ENCODE measurements around the gene RFX1.

DNA sequence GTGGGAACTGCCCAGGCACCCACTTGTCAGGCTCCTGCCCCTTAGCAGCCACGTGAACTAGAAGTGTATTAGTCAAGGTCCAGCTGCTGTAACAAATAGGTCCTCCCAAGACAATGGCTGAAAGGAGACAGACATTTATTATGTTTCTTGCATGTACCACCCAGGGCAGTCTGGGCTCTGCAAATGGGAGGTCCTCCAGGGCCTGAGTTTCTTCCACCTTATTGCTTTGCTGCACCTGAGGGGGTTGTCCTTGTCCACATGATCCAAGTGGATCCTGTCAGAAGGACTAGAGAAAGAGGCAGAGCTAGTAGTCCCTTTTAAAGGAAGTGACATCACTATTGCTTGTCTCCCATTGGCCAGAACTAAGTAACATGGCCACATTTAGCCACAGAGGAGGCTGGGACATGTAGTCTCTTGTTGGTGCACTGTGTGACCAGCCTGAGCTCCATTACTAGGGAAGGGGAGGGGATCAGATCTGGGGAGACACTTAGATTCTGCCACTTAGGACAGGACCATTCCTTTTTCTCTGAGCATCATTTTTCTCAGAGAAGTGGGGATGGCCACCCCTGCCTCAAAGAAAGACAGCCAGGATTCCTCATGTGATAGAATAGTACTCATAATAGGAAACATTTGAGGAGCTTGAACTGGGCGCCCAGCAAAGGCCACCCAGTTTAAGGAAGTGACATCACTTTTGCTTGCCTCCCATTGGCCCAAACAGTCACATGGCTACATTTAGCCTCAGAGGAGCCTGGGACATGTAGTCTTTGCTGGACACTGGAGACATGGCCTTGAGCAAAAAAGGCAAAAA lies 85.0 kb downstream of the RFX1 start:
- TF ChIP-seq, protein P1, sequence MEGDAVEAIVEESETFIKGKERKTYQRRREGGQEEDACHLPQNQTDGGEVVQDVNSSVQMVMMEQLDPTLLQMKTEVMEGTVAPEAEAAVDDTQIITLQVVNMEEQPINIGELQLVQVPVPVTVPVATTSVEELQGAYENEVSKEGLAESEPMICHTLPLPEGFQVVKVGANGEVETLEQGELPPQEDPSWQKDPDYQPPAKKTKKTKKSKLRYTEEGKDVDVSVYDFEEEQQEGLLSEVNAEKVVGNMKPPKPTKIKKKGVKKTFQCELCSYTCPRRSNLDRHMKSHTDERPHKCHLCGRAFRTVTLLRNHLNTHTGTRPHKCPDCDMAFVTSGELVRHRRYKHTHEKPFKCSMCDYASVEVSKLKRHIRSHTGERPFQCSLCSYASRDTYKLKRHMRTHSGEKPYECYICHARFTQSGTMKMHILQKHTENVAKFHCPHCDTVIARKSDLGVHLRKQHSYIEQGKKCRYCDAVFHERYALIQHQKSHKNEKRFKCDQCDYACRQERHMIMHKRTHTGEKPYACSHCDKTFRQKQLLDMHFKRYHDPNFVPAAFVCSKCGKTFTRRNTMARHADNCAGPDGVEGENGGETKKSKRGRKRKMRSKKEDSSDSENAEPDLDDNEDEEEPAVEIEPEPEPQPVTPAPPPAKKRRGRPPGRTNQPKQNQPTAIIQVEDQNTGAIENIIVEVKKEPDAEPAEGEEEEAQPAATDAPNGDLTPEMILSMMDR (IDR thresholded peaks at IDR 0.05 in 2 of 3, conservative IDR thresholded peaks at IDR 0.05 in 1 of 3; ENCODE audit: insufficient read depth in 2 of 3, low read depth in 1 of 3, low read length in 3 of 3): no peak
- TF ChIP-seq SRSF3 (IDR thresholded peaks at IDR 0.05; ENCODE audit: insufficient read depth, low read length): no peak
- TF ChIP-seq, protein P2, sequence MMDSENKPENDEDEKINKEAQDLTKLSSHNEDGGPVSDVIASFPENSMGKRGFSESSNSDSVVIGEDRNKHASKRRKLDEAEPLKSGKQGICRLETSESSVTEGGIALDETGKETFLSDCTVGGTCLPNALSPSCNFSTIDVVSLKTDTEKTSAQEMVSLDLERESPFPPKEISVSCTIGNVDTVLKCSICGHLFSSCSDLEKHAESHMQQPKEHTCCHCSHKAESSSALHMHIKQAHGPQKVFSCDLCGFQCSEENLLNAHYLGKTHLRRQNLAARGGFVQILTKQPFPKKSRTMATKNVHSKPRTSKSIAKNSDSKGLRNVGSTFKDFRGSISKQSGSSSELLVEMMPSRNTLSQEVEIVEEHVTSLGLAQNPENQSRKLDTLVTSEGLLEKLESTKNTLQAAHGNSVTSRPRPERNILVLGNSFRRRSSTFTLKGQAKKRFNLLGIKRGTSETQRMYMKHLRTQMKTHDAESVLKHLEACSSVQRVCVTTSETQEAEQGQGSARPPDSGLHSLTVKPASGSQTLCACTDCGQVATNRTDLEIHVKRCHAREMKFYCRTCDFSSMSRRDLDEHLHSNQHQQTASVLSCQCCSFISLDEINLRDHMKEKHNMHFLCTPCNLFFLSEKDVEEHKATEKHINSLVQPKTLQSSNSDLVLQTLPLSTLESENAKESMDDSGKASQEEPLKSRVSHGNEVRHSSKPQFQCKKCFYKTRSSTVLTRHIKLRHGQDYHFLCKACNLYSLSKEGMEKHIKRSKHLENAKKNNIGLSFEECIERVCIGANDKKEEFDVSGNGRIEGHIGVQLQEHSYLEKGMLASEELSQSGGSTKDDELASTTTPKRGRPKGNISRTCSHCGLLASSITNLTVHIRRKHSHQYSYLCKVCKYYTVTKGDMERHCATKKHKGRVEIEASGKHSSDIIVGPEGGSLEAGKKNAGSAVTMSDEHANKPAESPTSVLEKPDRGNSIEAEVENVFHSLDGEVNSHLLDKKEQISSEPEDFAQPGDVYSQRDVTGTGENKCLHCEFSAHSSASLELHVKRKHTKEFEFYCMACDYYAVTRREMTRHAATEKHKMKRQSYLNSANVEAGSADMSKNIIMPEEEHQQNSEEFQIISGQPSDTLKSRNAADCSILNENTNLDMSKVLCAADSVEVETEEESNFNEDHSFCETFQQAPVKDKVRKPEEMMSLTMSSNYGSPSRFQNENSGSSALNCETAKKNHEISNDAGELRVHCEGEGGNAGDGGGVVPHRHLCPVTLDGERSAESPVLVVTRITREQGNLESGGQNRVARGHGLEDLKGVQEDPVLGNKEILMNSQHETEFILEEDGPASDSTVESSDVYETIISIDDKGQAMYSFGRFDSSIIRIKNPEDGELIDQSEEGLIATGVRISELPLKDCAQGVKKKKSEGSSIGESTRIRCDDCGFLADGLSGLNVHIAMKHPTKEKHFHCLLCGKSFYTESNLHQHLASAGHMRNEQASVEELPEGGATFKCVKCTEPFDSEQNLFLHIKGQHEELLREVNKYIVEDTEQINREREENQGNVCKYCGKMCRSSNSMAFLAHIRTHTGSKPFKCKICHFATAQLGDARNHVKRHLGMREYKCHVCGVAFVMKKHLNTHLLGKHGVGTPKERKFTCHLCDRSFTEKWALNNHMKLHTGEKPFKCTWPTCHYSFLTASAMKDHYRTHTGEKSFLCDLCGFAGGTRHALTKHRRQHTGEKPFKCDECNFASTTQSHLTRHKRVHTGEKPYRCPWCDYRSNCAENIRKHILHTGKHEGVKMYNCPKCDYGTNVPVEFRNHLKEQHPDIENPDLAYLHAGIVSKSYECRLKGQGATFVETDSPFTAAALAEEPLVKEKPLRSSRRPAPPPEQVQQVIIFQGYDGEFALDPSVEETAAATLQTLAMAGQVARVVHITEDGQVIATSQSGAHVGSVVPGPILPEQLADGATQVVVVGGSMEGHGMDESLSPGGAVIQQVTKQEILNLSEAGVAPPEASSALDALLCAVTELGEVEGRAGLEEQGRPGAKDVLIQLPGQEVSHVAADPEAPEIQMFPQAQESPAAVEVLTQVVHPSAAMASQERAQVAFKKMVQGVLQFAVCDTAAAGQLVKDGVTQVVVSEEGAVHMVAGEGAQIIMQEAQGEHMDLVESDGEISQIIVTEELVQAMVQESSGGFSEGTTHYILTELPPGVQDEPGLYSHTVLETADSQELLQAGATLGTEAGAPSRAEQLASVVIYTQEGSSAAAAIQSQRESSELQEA (IDR thresholded peaks at IDR 0.05; ENCODE audit: low read depth): no peak
- no peak for TF ChIP-seq HMG20A (CRISPR knock-in tag; conservative IDR thresholded peaks at IDR 0.05)
- no peak for TF ChIP-seq RAD21 (CRISPR knock-in tag; conservative IDR thresholded peaks at IDR 0.05 in 1 of 2, IDR thresholded peaks at IDR 0.05 in 1 of 2)
- no peak for TF ChIP-seq POLR2AphosphoS5 (IDR thresholded peaks at IDR 0.05; ENCODE audit: control insufficient read depth, insufficient read depth, low read depth, low read length)
- peak; percentile 57 for TF ChIP-seq ASH1L (IDR thresholded peaks at IDR 0.05; ENCODE audit: borderline replicate concordance, low read depth, partially characterized antibody)
- TF ChIP-seq, protein P3, sequence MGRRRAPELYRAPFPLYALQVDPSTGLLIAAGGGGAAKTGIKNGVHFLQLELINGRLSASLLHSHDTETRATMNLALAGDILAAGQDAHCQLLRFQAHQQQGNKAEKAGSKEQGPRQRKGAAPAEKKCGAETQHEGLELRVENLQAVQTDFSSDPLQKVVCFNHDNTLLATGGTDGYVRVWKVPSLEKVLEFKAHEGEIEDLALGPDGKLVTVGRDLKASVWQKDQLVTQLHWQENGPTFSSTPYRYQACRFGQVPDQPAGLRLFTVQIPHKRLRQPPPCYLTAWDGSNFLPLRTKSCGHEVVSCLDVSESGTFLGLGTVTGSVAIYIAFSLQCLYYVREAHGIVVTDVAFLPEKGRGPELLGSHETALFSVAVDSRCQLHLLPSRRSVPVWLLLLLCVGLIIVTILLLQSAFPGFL (CRISPR knock-in tag; IDR thresholded peaks at IDR 0.05): no peak
- TF ChIP-seq HLTF (IDR thresholded peaks at IDR 0.05): no peak
- TF ChIP-seq ATF1 (CRISPR knock-in tag; IDR thresholded peaks at IDR 0.05): no peak
- peak; percentile 89 for TF ChIP-seq ATF1 (tag; IDR thresholded peaks at IDR 0.05)
